Uterus (tissue), 2 donors: Measurements from ENCODE around the gene BBS9.

Source experiments
- CTCF ChIP-seq, 4 experiments: fragments of 200-600 bp in 2 of 4; fragments of 450-650 bp in 2 of 4; sonication (generic) in 2 of 4; IDR thresholded peaks; one replicate each; pipeline ENCODE4 v1.5.1; 2016 to 2019; ENCODE audit warnings: antibody characterized with exemption in 4 of 4, mild to moderate bottlenecking in 2 of 4, moderate library complexity in 1 of 4
- POLR2A ChIP-seq, 2 donors: fragments of 450-650 bp; IDR thresholded peaks; one replicate each; pipeline ENCODE4 v1.6.1; 2016; ENCODE audit warnings: antibody characterized with exemption in 2 of 2, mild to moderate bottlenecking in 1 of 2, moderate library complexity in 1 of 2

GRCh38 chr7:33307205-33307604, 177.8 kb downstream of the BBS9 start:
- TF ChIP-seq POLR2A (IDR thresholded peaks at IDR 0.05): no peak
- TF ChIP-seq CTCF (IDR thresholded peaks at IDR 0.05): no peak
